Transverse colon (tissue), 3 donors: ENCODE results near the gene C19orf81.

Source experiments
- POLR2A ChIP-seq: fragments of 450-650 bp; IDR thresholded peaks from one replicate; pipeline ENCODE4 v1.6.1; 2016; ENCODE audit warnings: antibody characterized with exemption, mild to moderate bottlenecking, moderate library complexity
- TF ChIP-seq, protein P1 (sequence below), 5 experiments: fragments of 200-600 bp in 3 of 5; fragments of 450-650 bp in 2 of 5; sonication (generic) in 3 of 5; IDR thresholded peaks; 1 replicate in 2 of 5; 2 replicates in 3 of 5; pipeline ENCODE4 v1.5.1; 2016 to 2017; ENCODE audit warnings: antibody characterized with exemption in 5 of 5, inconsistent platforms in 3 of 5, mild to moderate bottlenecking in 2 of 5, moderate library complexity in 1 of 5

DNA sequence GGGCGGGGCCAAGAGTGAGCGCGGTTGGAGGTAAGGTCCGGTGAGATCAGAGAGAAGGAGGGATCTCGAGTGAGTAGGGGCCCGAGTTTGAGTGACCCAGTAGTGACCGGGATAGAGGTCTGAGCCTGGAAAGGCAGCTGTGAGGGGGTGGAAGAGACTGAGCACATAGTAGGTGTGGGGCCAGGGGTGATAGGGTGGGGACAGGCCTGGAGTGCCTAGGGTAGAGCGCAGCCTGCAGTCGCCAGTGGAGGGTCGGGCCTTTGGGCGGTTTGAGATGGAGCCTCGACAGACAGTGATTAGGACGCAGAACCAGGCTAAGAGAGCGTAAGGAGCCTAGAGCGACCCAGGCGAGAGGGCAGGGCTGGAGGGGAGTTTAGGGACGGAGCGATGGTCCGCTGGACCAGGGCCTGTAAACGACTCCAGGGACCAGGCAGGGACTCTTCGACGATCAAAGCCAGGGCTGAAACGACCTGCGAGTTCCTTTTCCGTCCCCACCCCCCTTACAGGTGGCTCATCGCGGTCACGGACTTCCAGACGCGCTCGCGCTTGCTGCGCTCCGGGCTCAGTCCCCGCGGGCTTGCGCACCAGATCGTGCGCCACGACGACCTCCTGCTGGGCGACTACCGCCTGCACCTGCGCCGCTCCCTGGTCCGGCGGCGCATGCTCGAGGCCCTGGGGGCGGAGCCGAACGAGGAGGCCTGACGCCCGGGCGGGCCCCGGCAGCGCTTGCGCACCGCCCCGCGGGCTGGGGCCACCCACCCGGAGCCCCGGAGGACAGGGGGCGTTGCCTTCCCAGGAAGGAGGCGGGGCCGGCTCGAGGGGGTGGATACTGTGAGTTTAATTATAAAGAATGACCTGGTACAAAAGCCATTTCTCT is 9.4 kb downstream of the C19orf81 start:
- TF ChIP-seq, protein P1, sequence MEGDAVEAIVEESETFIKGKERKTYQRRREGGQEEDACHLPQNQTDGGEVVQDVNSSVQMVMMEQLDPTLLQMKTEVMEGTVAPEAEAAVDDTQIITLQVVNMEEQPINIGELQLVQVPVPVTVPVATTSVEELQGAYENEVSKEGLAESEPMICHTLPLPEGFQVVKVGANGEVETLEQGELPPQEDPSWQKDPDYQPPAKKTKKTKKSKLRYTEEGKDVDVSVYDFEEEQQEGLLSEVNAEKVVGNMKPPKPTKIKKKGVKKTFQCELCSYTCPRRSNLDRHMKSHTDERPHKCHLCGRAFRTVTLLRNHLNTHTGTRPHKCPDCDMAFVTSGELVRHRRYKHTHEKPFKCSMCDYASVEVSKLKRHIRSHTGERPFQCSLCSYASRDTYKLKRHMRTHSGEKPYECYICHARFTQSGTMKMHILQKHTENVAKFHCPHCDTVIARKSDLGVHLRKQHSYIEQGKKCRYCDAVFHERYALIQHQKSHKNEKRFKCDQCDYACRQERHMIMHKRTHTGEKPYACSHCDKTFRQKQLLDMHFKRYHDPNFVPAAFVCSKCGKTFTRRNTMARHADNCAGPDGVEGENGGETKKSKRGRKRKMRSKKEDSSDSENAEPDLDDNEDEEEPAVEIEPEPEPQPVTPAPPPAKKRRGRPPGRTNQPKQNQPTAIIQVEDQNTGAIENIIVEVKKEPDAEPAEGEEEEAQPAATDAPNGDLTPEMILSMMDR (IDR thresholded peaks at IDR 0.05): no peak
- TF ChIP-seq POLR2A: no peak
